Stimulated activated CD4-positive, alpha-beta T cell treated with anti-CD3 and anti-CD28 coated beads, Interleukin-2, amount 100 ng/mL, for 4 hours (primary cell): ENCODE data around the gene DYRK1B.
"Not testable (repeated sequence)": the region's sequence is repeated elsewhere in the genome, so short reads cannot be mapped to it uniquely, and the experiment has no call there.

ENCODE experiments used
- DNase-seq: peaks from one replicate; pipeline ENCODE4 v3.0.0-alpha.2; 2020; ENCODE audit warnings: low read depth

The DYRK1B gene

GRCh38 chr19:39833464-39834286, at the start of gene DYRK1B:
TSS of gene DYRK1B (minus strand) at chr19:39834162. CDS start at chr19:39831867, 2,295 bp downstream.
- DNase-seq = peak; percentile 94

GRCh38 chr19:39882645-39883044, 48.7 kb upstream of the DYRK1B start:
- not testable (repeated sequence) for DNase-seq

GRCh38 chr19:39881495-39882110, 47.6 kb upstream of the DYRK1B start:
- peak; percentile 6 for DNase-seq

- not testable (repeated sequence) for DNase-seq
These were observed 46.3 kb upstream of the DYRK1B start for GRCh38 chr19:39880241-39880640.

- DNase-seq = not testable (repeated sequence)
These were observed 45.8 kb upstream of the DYRK1B start for GRCh38 chr19:39879796-39880195.

- DNase-seq = not testable (repeated sequence)
These were observed 44.9 kb upstream of the DYRK1B start for GRCh38 chr19:39878866-39879265.

- DNase-seq = no peak
These were observed 44.4 kb upstream of the DYRK1B start for GRCh38 chr19:39878398-39878797.

GRCh38 chr19:39877982-39878381, 44.0 kb upstream of the DYRK1B start:
- DNase-seq = not testable (repeated sequence)

GRCh38 chr19:39877488-39877887, 43.5 kb upstream of the DYRK1B start:
- not testable (repeated sequence) for DNase-seq

GRCh38 chr19:39876486-39876885, 42.5 kb upstream of the DYRK1B start:
- not testable (repeated sequence) for DNase-seq

GRCh38 chr19:39875401-39875864, 41.5 kb upstream of the DYRK1B start:
- not testable (repeated sequence) for DNase-seq

GRCh38 chr19:39874404-39874803, 40.4 kb upstream of the DYRK1B start:
- DNase-seq = no peak

- no peak for DNase-seq
These were observed 39.4 kb upstream of the DYRK1B start for GRCh38 chr19:39873385-39873784.

GRCh38 chr19:39871886-39872866, 38.2 kb upstream of the DYRK1B start:
- DNase-seq = no peak

GRCh38 chr19:39871362-39871761, 37.4 kb upstream of the DYRK1B start:
- DNase-seq = no peak

- no peak for DNase-seq
These were observed 36.4 kb upstream of the DYRK1B start for GRCh38 chr19:39870171-39870971.

- no peak for DNase-seq
These were observed 34.0 kb upstream of the DYRK1B start for GRCh38 chr19:39867952-39868351.

- no peak for DNase-seq
These were observed 33.2 kb upstream of the DYRK1B start for GRCh38 chr19:39867133-39867532.

- DNase-seq = no peak
These were observed 32.0 kb upstream of the DYRK1B start for GRCh38 chr19:39865953-39866352.

GRCh38 chr19:39865186-39865585, 31.2 kb upstream of the DYRK1B start:
- no peak for DNase-seq

- DNase-seq = no peak
These were observed 30.2 kb upstream of the DYRK1B start for GRCh38 chr19:39864118-39864517.
